Right lobe of liver (tissue), 6 donors: ENCODE measurements around the gene EPHA6. TPM values are rescaled to one million over a fixed set of nuclear protein-coding genes. Genes with fewer than 3 reads are reported as not detected.
A peak's percentile ranks its signal among the peaks of the same experiment; 100 is the strongest.
"Not testable (repeated sequence)": the region's sequence is repeated elsewhere in the genome, so short reads cannot be mapped to it uniquely, and the experiment has no call there.

Experiments
- ATAC-seq, 4 donors: fragments of 200-7000 bp; cut with Tn5 transposase; one replicate each; pipeline ENCODE4 v1.9.1; 2020; ENCODE audit warnings: mild to moderate bottlenecking in 4 of 4, moderate library complexity in 4 of 4
- DNase-seq, 3 donors: peaks; one replicate each; pipeline ENCODE4 v3.0.0-alpha.2; 2020
- H3K27ac ChIP-seq, 3 donors: fragments of 200-600 bp; one replicate each; pipeline ENCODE4 v1.8.0; 2022
- H3K27me3 ChIP-seq, 2 donors: fragments of 200-600 bp; one replicate each; pipeline ENCODE4 v1.8.0; 2022
- H3K36me3 ChIP-seq, 4 donors: fragments of 200-600 bp; sonication (generic) in 1 of 4; one replicate each; pipeline versions ENCODE4 v1.5.1 to v1.8.0; 2017 to 2022; ENCODE audit warnings: control low read depth in 1 of 4
- H3K4me1 ChIP-seq, 4 donors: fragments of 200-600 bp; sonication (generic) in 1 of 4; one replicate each; pipeline versions ENCODE4 v1.5.1 to v1.8.0; 2017 to 2022; ENCODE audit warnings: control low read depth in 1 of 4
- H3K4me3 ChIP-seq, 3 donors: fragments of 200-600 bp; one replicate each; pipeline ENCODE4 v1.8.0; 2022
- H3K9me3 ChIP-seq, 4 donors: fragments of 200-600 bp; sonication (generic) in 1 of 4; one replicate each; pipeline versions ENCODE4 v1.5.1 to v1.8.0; 2017 to 2022; ENCODE audit warnings: control low read depth in 1 of 4
- POLR2A ChIP-seq: fragments of 450-650 bp; IDR thresholded peaks from one replicate; pipeline ENCODE4 v1.6.1; 2017; ENCODE audit warnings: antibody characterized with exemption, mild to moderate bottlenecking
- WGBS: methylation state at CpG from one replicate; pipeline ENCODE4 v1.1.6; 2018; ENCODE audit warnings: low coverage, low lambda C conversion rate; ENCODE audit not compliant: insufficient coverage; ENCODE audit errors: missing lambda C conversion rate; 5-methylcytosine and 5-hydroxymethylcytosine counted together
- intact Hi-C, 2 donors: fragments of 100-400 bp; cut with DNase I; formaldehyde crosslinking; loops; one replicate each; pipeline versions ENCODE4 v1.11.2 to v1.14.1; 2022
- total RNA-seq, 6 experiments: library from RNA; depleted of rRNA in 2 of 6; stranded (reverse); fragments of >200 nt in 2 of 6; fragmentation: NEBNext Ultra II Directional in 3 of 6; extraction: Animal tissue kit (Norgen Biotek cat#: 25700) in 3 of 6; gene quantifications; one replicate each; pipeline versions ENCODE4 v1.1.0 to v1.2.4, GENCODE V29; 2016 to 2023
- TF ChIP-seq, protein P1 (sequence below), 4 donors: fragments of 200-600 bp in 3 of 4; fragments of 450-650 bp in 1 of 4; IDR thresholded peaks; one replicate each; pipeline versions ENCODE4 v1.5.1 to v1.8.0; 2016 to 2022; ENCODE audit warnings: antibody characterized with exemption in 4 of 4, mild to moderate bottlenecking in 2 of 4
- donor health status: DM: no; HTN: yes; CAD: no.
- donor health status: DM: no; HTN: no; CAD: no.
- donor health status: DM: no; HTN: no; CAD: no.
- donor health status: DM: no; HTN: yes; CAD: no.
- donor health status: DM: no; HTN: yes; CAD: no.

Gene EPHA6
- total RNA-seq, 6 experiments from 2014 or later = not detected

GRCh38 chr3:97470481-97470880 lies 656.1 kb downstream of the EPHA6 start:
- H3K9me3 ChIP-seq = no peaks in the 10 kb centered on the region
- 27% methylated on average over 2 of the region's 2 CpGs for WGBS
- H3K27ac ChIP-seq = no peak overlapping the region
- no peak for TF ChIP-seq POLR2A
- TF ChIP-seq, protein P1, sequence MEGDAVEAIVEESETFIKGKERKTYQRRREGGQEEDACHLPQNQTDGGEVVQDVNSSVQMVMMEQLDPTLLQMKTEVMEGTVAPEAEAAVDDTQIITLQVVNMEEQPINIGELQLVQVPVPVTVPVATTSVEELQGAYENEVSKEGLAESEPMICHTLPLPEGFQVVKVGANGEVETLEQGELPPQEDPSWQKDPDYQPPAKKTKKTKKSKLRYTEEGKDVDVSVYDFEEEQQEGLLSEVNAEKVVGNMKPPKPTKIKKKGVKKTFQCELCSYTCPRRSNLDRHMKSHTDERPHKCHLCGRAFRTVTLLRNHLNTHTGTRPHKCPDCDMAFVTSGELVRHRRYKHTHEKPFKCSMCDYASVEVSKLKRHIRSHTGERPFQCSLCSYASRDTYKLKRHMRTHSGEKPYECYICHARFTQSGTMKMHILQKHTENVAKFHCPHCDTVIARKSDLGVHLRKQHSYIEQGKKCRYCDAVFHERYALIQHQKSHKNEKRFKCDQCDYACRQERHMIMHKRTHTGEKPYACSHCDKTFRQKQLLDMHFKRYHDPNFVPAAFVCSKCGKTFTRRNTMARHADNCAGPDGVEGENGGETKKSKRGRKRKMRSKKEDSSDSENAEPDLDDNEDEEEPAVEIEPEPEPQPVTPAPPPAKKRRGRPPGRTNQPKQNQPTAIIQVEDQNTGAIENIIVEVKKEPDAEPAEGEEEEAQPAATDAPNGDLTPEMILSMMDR (IDR thresholded peaks at IDR 0.05) = no peak
- intact Hi-C loops = no loop called here
- DNase-seq (no peak), ATAC-seq (no peak)
- no peak overlapping the region for H3K4me3 ChIP-seq
- H3K36me3 ChIP-seq = no peaks in the 10 kb centered on the region
- no peaks in the 10 kb centered on the region for H3K27me3 ChIP-seq
- no peaks in the 10 kb centered on the region for H3K4me1 ChIP-seq

- H3K4me3 ChIP-seq = no peak overlapping the region
- DNase-seq = no peak
- H3K4me1 ChIP-seq = no peaks in the 10 kb centered on the region
- no peak for ATAC-seq
- H3K36me3 ChIP-seq = no peaks in the 10 kb centered on the region
- H3K9me3 ChIP-seq = no peaks in the 10 kb centered on the region
- TF ChIP-seq, protein P1 (IDR thresholded peaks at IDR 0.05) = no peak
- TF ChIP-seq POLR2A = no peak
- H3K27me3 ChIP-seq = no peaks in the 10 kb centered on the region
- intact Hi-C loops = no loop called here
- no peak overlapping the region for H3K27ac ChIP-seq
These were observed 665.3 kb downstream of the EPHA6 start for GRCh38 chr3:97479740-97480139.

DNA sequence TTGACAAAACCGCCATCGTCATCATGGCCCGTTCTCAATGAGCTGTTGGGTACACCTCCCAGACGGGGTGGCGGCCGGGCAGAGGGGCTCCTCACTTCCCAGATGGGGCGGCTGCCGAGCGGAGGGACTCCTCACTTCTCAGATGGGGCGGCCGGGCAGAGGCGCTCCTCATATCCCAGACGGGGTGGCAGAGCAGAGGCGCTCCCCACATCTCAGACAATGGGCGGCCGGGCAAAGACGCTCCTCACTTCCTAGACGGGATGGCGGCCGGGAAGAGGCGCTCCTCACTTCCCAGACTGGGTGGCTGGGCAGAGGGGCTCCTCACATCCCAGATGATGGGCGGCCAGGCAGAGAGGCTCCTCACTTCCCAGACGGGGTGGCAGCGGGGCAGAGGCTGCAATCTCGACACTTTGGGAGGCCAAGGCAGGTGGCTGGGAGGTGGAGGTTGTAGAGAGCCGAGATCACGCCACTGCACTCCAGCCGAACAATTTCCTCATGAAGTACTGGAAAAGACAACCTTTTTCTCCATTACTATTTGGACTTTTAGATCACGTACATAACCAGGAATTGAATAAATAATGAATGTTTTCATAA lies 666.4 kb downstream of the EPHA6 start:
- H3K4me1 ChIP-seq, ATAC-seq, H3K27ac ChIP-seq, H3K9me3 ChIP-seq, intact Hi-C loops, H3K4me3 ChIP-seq, H3K27me3 ChIP-seq, DNase-seq, H3K36me3 ChIP-seq: not testable (repeated sequence)
- WGBS = 82% methylated on average over 23 of the region's 29 CpGs

DNA sequence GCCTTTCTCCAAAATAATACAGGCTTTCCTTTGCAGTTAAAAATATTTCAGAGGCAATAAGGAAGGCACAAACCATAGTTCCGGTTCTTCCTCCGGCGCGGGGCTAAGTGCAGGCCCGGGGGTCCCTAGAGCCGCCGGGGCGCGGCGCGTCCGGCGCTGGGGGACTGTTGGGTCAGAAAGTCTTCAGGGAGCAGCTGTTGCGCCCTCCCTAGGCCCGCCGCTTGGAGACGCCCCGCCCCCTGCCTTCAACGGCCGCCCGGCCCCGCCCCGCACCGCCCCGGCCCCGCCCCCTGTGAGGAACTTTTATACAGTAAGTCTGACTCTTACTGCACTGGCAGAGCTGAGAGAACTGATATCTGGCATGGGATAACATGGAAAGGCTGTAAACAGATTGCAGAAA lies 667.0 kb downstream of the EPHA6 start:
- 84% methylated on average over 17 of the region's 26 CpGs for WGBS
- no peaks in the 10 kb centered on the region for H3K9me3 ChIP-seq
- TF ChIP-seq, protein P1 (IDR thresholded peaks at IDR 0.05) = no peak
- no peak for TF ChIP-seq POLR2A
- H3K27me3 ChIP-seq = no peaks in the 10 kb centered on the region
- H3K27ac ChIP-seq = no peak overlapping the region
- H3K4me3 ChIP-seq = no peak overlapping the region
- H3K36me3 ChIP-seq = no peaks in the 10 kb centered on the region
- DNase-seq (no peak), ATAC-seq (peak in 1 of 4 donors; percentile 26)
- intact Hi-C loops = no loop called here
- H3K4me1 ChIP-seq = no peaks in the 10 kb centered on the region

DNA sequence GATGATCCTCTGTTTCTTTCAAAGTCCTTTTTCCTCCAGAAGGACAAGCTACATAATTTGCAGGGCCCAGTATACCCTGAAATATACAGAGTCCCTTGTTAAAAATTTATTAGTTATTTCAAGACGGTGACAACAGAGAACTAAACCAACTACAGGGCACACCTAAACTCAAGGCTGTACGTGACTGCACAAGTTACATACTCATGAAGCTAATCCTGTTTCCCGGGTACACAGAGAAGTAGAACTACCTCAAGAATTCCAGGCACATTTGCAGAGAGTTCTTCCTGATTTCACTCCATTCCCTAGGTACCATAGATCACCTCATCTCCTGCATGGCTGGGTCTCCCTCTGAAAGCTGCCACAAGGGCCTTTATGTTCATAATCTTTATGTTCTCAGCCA lies 670.8 kb downstream of the EPHA6 start:
- no peak for DNase-seq
- Histone ChIP-seq H3K4me1 (no peaks in the 10 kb centered on the region), H3K9me3 (no peaks in the 10 kb centered on the region), H3K27ac (no peak overlapping the region), H3K4me3 (no peak overlapping the region), H3K36me3 (no peaks in the 10 kb centered on the region), H3K27me3 (no peaks in the 10 kb centered on the region)
- intact Hi-C loops = no loop called here
- no peak for ATAC-seq
- WGBS = 40% methylated on average over 3 of the region's 3 CpGs
- TF ChIP-seq, protein P1 (IDR thresholded peaks at IDR 0.05) = no peak
- no peak for TF ChIP-seq POLR2A
